Raji (cell line): ENCODE measurements around the gene ADAM22.

Experiments
- POLR2A ChIP-seq: IDR thresholded peaks from 2 replicates; pipeline ENCODE4 v1.6.1; 2011; ENCODE audit warnings: low read depth, low read length, control low read depth; ENCODE audit not compliant: insufficient read depth

Gene ADAM22

DNA sequence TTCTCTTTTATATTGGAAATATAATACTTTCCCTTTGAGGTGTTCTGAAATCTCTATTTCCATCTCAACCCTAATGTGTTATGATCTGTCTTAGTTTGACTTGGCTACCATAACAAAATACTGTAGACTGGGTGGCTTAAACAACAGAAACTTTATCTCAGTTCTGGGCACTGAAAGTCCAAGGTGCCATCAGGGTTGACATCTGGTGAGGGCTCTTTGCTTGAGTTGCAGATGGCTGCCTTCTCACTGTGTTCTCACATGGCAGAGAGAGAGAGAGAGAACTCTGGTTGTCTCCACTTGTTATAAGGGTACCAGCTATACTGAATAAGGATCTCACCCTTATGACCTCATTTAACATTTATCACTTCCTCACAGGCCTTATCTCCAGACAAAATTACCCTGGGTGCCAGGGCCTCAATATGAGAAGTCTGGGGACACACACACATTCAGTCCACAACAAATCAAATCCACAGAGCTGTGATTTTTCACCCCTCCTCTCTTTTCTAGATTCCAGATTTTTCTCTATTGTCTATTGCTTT is 181.3 kb downstream of the ADAM22 start:
- no peak for TF ChIP-seq POLR2A

DNA sequence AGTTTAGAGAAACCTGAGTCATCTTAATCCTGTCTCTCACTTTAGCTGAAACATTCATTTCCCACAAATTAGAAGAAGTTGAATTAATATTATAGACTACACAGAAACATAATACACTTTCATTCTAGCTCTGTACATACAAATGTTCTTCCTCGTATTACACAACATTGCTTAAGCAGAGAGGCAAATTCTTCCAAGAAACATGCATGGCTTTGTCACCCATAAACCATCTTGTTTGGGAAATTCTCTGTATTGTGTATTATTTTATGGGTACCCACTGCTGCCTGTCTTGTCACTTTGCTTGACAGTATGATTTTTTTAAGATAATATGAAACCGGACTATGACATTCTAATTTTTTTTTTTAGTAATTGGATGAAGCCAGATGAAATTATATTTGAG is 181.8 kb downstream of the ADAM22 start:
- TF ChIP-seq POLR2A = no peak

DNA sequence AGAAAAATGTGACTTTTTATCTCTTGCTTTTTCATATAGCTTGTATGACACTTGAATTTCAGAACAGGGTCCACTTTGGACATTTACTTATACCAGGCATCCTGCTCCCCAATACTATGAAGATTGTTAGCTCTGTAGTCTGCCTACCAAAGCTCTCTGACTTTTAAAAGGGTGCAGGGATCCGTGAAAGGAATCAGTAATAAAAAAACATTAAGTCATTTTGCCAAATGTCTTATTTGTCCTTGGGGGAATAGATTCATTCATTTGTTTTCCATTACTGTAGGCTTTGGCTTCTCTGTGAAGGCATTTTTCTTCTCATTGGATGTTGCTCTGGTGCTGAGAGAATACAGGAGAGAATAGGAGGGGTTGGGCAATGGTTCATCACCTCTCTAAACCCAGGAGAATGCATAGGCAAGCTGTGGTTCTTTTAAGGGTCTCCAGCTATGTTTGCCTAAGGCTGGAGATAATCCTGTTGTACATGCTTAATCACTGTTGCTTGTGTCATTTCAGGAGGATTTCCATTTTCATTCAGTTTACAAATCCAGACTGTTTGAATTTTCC is 182.3 kb downstream of the ADAM22 start:
- no peak for TF ChIP-seq POLR2A

DNA sequence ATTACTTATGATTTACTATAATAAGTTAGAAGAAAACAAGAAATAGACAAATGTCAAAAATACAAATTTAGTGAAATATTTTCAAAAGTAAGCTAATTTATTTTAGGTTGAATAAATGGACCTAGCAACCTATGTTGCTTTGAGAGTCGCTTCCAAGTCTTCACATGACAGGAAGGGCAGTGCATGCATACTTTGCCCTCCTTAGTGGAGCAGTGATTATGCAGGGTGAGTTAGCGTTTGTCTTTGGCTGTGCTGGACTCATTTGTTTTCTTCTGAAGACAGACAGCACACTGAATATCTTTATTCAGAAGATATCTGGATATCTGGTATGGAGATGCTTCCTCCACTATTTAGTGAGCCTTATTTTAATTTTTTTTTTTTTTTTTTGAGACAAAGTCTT is 183.3 kb downstream of the ADAM22 start:
- no peak for TF ChIP-seq POLR2A

DNA sequence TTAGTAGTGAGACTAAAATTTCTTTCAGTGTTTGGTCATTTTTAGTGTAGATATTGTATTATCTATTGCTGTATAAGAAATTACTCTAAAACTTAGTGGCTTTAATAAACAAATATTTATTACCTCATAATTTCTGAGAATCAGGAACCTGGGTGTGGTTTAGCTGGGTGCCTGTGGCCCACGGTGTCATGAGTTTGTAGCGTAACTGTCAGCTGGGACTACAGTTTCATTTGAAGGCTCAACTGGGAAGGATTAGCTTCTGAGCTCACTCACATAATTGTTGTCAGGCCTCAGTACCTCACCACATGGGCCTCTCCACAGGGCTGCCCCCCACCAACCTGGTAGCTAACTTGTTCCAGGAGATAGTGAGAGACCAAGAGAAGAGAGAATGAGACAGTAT is 187.3 kb downstream of the ADAM22 start:
- no peak for TF ChIP-seq POLR2A

GRCh38 chr7:88127637-88128290 is 193.7 kb downstream of the ADAM22 start:
- no peak for TF ChIP-seq POLR2A

DNA sequence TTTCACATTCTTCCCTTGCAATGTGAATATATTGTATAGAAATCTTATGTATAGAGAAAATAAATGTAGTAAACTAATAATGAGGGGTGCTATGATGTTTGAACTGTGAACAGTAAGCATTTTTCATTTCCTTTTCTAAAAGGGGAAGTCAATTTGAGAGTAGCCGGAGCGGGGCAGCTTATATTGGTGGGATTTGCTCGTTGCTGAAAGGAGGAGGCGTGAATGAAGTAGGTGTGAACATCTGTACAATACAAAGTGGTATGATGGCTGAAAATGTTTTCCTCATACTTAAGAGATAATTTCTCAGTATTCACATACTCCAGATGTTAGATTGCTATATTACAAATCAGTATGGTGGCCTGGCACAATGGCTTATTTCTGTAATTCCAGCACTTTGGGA is 198.7 kb downstream of the ADAM22 start:
- TF ChIP-seq POLR2A = no peak

GRCh38 chr7:88140947-88141346 is 206.9 kb downstream of the ADAM22 start:
- no peak for TF ChIP-seq POLR2A

- no peak for TF ChIP-seq POLR2A
Measured at GRCh38 chr7:88141479-88141878, 207.4 kb downstream of the ADAM22 start.

DNA sequence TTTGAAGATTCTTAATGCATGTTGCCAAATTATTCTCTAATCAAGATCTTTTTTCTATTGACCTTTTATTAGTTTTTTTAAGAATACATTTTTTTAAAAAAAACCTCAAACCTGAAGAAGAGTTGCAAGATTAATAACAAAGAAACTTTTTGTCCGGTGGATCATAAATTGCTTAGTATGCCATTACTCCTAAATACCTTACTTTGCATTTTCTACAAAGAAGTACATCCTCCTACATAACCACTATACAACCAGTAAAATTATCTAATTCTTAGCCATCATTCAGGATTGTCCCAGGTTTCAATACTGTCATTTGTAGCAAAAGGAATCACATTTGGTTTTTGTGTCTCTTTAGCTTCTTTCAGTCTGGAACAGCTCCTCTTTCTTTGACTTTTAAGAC is 207.9 kb downstream of the ADAM22 start:
- no peak for TF ChIP-seq POLR2A

- no peak for TF ChIP-seq POLR2A
Measured at GRCh38 chr7:88146616-88147015, 212.6 kb downstream of the ADAM22 start.

DNA sequence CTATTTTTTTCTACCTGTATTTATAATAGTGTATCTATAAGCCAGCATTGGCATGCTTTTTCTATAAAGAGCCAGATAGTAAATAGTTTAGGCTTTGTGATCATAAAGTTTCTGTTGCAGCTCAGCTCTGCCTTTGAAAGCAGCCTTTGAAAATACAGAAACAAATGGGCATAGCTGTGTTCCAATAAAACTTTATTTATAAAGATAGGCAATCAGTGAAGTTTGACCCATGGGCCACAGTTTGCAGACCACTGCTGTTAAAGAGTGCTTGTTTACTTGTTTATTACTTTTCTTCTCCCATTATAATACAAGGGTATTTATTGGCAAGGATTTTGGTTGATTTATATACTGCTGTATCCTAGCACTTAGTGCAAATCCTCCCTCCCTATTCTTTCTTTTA is 213.3 kb downstream of the ADAM22 start:
- no peak for TF ChIP-seq POLR2A

DNA sequence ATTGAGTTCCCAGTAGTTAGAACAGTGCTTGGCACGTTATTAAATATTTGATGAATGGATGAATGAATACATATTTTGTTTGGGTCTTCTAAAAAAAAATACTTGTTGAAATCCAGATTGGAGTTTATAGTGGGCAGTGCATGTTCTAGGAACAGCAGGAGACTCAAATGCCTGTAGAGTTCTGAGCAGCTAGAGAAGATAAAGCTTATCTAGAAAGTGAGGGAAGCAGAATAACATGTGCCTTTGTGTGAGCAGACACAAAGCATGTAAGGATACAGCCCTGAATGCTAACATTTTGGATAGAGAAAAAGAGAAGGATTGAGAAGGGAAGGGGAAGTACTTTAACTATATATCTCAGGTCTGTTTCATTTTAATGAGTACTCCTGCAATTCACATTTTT is 213.9 kb downstream of the ADAM22 start:
- TF ChIP-seq POLR2A = no peak

- TF ChIP-seq POLR2A = no peak
Measured at GRCh38 chr7:88150033-88150432, 216.0 kb downstream of the ADAM22 start.

DNA sequence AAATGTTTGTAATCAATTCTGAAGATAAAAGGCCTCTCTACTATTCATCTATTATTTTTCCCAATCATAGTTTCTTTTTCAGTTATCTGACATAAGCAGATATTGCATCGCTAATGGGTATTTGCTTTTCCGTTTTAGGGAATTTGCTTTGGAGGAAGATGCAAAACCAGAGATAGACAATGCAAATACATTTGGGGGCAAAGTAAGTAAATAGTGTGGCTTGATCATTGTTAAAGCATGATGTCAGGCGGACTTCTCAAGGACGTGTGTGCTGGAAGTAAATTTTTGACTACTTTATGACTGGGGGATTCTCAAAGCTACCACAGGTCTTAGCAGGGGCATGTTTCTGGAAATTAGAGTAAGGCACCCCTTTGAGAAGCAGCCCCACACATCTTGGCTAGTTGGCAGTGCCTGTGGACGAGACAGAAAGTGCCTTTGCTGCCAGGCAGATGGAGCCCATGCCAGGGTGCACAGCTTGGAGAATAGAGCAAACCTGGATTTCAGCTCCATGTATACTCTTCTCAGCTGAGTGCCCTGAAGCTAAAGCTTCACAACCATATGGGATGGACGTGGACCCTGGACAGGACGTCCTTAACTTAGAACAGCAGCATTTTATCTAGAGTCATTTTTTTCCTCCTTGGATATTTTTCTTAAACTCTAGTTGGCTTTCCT is 217.2 kb downstream of the ADAM22 start:
- no peak for TF ChIP-seq POLR2A

GRCh38 chr7:88153378-88153777 is 219.3 kb downstream of the ADAM22 start:
- TF ChIP-seq POLR2A = no peak
